Kasumi-1 (cell line): Measurements from ENCODE around the gene SPG21.

Experiments used
- DNase-seq, 2 experiments: peaks; one replicate each; lab custom pipeline; 2025; lab: John Stamatoyannopoulos, UW

The SPG21 gene

DNA sequence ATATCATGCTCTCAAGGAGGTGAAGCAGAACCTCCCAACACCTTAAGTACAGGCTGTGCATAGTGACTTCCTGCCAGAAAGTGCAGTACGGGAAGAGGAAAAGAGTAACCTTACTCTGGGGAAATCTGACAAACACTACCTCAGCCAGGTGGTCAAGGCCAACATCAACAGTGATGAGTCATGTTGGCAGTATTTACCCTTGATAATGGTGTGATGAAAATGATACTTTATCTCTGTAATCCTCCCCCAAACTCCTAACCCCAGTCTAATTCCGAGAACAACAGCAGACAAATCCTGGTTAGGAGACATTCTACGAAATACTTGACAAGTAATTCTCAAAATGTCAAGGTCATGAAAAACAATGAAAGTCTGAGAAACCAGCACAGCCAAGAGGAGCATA lies 51.5 kb downstream of the SPG21 start:
- DNase-seq: no peak

DNA sequence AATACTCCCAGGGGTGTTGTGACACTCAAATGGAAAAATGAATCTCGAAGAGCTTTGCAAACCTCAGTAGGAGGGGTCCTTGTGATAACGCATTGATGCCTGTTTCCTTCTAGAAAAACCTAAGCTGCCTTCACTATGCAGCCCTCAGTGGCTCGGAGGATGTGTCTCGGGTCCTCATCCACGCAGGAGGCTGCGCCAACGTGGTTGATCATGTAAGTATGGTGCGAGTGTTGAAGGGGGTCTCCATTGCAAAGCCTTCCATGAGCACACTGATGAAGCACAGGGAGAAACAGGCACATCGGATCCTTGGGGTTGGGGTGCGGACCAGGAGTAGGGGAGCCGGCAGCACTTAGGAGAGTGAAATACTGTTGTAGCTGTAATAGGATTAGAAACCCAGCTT lies 55.7 kb downstream of the SPG21 start:
- DNase-seq: no peak

DNA sequence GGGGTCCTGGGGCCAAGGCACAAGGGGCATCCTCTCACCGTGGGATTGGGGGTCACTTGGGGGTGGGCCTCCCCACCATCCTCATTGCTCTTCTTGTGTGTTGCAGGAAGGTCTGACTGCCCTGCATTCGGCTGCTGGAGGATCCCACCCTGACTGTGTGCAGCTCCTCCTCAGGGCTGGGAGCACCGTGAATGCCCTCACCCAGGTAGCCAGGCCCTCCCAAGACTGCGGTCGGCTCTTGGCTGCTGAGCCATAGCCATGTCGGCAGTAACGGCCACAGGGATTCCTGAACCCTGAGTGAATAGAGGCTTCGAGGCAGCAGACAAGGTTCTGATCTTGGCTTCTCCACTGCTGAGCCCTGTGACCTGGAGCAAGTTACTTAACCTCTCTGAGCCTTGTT lies 58.3 kb downstream of the SPG21 start:
- DNase-seq: no peak

DNA sequence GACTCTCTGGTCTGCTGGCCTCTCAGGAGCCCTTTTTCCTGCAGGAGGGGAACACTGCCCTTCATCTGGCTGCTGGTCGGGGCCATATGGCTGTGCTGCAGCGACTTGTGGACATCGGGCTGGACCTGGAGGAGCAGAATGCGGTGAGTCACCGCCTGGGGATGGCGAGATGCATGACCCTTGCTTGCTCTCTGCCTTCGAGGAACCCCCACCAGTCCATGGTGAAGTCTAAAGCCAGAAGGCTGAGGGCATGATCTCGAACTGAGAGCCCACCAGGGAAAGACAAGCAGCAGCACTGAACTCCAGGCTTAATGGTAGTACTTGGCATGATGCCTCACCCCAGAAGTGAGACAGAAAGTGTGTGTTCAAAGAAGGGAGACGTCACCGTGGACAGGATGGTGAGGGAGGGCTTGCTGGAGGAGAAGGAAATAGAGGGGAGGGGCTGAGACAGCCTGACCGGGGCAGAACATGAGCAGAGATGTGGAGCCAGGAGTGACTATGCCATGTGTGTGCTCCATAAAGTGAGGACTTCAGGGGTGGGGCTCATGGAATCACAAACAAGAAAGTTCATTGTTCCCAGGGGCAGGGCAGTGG lies 58.8 kb downstream of the SPG21 start:
- no peak for DNase-seq

DNA sequence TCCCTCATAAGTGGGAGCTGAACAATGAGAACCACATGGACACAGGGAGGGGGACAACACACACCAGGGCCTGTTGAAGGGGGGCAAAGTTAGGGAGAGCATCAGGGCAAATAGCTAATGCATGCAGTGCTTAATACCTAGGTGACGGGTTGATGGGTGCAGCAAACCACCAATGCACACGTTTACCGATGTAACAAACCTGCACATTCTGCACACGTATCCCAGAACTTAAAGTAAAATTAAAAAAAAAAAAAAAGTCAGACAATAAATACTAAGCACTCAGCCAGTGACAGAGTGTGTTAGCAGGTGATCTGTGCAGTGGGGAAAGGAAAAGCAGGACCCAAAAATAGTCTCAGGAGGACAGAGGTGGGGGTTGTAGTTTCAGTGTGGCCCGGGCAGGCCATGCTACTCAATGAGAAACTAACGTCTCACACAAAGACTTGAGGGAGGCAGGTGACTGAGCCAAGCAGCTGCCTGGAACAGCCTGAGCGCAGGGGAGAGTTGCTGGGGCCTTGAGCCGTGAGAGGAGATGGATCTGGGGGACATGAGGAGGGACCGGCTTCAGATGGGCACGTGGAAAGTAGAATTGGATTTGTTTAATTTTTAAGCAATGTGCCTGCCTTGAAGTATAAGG lies 59.6 kb downstream of the SPG21 start:
- DNase-seq: no peak

DNA sequence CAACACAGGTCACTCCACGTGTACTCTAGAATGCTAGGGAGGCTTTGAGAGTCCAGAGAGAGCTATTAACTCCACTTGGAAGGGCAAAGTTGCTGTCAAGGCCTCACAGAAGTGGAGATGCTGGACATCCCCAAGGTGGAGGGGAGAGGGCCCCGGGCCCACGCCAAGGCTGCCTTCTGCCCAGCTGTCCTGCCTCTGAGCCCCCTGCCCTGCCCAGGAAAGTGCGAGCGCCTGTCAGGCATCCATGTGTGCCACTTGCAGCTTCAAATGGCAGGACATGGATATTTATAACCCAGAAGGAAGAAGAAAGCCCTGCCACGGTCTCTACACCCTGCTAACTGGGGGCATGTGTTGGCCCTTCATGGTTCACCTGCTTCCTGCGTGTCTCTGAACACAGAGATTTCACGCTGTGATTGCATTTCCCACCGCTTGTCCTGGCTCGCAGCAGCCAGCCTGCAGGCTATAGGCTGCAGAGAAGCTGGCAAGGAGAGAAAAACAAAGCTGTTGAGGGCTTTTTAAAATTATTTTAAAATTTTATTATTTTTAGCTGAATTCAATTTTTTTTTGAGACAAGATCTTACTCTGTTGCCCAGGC lies 61.0 kb downstream of the SPG21 start:
- DNase-seq: no peak

DNA sequence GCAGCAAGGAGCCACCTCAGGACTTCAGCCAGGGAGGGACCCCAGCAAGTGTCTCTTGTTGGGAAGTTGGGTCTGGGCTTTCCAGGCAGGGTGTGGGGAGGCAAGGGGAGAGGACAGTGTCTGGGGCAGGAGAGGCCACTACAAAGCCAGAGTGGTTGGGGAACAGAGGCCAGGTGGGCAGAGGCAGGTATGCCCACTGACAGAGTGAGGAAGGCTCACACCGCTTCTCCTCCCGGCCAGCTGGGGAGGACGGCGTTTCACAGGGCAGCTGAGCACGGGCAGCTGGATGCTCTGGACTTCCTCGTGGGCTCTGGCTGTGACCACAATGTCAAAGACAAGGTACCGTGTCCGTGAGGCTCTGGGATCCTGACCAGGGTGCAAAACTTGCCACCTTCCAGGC lies 63.1 kb downstream of the SPG21 start:
- no peak for DNase-seq

DNA sequence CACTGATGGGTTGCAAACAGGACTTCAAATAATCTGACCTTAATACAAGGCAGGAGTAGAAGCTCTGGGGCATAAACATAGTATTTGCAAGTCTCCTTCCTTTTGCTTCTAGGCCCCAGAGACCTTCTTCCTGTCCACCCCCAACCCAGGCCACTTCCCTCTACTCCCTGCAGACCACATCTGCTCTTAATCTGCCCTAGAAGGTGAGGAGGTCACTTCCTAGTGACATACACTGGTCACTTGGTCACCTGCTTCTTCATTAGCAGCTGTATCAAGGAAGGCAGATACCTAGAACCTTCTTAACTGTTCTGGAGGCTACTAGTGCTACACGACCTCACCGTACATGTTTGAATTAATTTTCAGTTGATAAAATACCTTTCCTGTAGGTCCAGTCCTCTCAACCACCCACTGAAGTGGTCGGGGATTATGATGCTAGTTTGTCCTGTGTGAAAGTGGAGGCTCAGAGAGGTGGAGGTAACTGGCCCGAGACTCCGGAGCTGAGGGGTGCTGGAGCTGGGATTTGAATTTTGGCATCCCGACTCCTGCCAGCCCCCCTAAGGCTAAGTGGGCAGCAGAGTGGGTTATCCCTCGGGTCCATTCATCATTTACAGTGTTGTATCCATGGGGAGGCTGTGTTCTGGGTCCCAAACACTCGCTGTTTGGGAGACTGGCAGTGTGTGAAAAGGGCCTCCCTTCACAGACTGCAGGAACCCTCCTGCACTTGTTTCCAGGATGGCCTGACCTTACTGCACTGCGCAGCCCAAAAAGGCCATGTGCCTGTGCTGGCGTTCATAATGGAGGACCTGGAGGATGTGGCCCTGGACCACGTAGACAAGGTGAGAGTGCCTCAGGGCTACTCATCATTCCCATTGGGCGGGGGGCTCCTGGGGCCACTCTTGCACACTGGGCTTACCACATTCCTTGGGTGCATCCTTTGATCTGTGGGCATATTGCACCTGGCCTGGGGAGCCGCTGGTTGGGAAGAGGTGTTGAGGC lies 64.1 kb downstream of the SPG21 start:
- no peak for DNase-seq

DNA sequence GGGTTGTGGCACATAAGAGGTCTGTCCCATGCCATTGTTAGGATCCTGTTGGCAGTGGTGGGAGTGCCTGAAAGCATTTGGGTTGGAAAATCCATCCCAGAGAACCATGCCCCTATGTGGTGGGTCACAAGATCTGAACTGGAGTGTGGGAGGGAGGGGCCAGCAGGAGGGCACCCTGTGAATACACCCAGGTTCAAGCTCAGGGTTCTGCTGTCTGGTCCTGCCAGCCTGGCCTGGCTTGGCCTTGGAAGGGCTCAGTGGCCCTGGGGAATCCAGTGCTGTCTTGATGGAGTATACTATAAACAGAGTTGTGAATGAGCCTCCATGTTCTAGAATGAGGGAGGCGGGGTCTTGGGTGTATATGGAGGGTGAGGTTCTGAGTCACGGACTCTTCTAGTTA lies 66.2 kb downstream of the SPG21 start:
- no peak for DNase-seq

DNA sequence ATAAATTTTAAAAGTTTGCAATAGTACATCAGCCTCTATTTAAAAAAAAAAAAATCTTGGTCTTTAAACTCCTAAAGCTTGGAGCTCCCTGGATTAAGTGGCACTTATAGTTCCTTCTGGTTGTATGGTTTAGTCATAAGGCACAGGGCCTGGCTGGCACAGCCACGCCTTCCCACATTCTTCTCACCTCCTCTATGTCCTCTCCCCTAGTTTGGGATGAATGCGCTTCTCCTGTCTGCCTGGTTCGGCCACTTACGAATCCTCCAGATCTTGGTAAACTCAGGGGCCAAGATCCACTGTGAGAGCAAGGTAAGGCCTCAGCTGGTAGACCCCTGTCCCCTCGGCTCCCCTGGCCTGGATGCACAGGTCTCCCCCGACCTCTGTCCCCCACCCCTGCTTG lies 68.0 kb downstream of the SPG21 start:
- no peak for DNase-seq

DNA sequence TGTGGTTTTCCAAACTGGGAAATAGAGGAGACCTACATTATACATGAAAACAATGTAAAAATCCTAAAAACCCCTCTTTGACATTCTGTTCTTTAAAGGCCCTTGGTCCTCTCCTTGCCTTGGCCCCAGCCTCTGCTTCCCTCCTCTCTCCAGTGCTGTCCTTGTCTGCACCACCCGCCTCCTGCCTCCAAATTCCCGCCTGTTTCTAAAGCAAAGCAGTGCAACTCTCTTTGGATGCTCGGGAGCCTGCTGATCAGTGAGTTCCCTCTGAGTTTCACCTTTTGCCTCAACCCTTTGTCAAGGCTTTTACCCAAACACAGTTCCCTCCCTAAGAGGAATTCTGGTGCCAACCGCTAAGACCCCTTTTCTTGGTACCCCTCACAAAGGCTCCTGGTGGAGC lies 70.0 kb downstream of the SPG21 start:
- no peak for DNase-seq

DNA sequence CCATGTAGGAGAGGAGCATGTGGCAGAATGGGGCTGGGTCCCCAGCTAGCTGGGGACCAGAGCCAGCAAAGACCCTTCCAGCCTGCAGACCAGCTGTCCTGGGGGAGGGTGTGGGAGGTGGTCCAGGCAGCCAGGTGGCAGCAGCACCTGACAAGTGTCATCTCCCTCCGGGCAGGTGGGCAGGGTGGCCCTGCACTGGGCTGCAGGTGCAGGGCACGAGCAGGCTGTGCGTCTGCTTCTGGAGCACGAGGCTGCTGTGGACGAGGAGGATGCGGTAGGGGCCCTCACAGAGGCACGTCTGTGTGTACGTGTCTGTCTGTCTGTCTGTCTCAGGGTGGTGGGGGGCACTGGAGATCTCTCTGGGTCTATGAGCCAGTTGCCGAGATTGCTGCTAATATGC lies 72.5 kb downstream of the SPG21 start:
- DNase-seq: no peak

DNA sequence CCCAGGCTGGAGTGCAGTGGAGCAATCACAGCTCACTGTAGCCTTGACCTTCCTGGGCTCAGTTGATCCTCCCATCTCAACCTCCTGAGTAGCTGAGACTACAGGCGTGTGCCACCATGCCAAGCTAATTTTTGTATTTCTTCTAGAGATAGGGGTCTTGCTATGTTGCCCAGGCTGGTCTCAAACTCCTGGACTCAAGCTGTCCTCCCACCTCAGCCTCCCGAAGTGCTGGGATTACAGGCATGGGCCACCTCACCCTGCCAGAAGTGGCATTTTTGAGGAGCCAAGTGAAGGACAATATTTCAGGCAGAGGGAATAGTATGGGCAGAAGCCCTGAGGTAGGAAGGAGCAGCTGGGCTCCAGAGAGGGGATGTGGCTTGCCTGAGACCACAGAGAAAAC lies 73.3 kb downstream of the SPG21 start:
- no peak for DNase-seq

DNA sequence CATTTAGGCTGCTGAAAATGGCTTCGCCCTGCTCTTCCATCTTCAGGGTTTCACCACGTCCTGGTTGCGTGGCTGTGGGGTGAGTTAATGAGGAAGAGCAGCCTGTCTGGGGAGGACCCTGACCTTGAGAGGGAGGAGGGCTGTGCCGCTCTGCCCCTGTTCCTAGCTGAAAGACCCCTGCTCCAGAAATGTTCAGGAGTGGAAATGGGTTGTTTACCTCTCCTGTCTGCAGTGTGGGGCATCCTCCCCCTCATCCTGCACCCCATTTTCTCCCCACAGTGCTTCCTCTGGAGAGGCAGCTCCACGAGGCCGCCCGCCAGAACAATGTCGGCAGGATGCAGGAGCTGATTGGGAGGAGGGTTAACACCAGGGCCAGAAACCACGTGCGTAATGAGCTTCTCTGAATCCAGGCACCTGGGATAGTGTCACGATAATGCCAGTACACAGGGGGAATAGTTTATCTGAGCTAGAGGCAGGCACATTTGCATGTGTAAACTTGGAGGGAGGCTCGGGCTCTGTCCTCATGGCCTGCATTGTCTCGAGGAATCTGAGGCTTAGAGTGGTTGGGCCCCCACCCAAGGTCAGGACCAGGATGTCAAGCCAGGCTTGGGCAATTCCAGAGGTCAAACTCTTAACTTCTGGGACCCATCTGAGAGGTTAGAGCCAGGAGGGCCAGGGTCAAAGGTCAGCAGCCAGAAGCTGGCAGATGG lies 74.0 kb downstream of the SPG21 start:
- DNase-seq: no peak
